HuH-7 (cell line): Measurements from ENCODE around the gene RIPOR3.

ENCODE experiments used
- DNase-seq: peaks from one replicate; pipeline ENCODE4 v3.0.0; 2011; ENCODE audit warnings: low spot score

Gene RIPOR3

DNA sequence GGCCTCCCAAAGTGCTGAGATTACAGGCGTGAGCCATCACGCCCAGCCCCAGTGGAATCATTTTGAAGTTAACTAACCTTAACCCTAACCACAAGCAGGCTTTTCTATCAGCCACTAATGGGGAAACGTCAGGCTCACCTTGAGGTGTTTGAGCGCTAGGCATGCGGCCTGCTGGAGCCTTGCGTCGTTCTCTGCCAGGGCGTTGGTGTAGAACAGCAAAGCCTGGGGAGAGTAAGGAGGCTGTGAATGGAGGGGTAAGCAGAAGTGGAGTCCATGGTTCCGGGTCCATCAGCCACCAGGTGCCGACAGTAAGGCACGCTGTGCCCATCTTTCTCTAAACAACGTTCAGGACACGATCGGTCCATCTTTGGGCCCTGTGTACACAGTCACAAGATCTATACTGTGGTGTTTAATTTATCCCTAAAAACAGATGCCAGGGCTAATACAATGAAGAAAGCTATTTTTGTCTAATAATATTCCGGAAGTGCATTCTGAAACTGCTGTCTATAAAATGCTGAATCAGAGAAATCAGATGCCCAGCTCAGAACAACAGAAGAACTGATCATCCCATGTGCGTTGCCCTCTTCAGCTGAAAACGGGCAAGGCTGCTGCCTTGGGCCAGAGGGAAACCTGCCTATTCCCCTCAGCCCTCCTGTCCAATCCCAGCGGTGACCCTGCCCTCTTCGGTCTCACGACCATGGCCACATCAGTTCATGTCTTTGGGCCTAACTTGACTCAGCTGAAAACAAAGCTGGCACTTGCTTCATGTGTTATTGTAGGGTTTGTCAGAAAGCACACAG is 101.6 kb downstream of the RIPOR3 start:
- no peak for DNase-seq

DNA sequence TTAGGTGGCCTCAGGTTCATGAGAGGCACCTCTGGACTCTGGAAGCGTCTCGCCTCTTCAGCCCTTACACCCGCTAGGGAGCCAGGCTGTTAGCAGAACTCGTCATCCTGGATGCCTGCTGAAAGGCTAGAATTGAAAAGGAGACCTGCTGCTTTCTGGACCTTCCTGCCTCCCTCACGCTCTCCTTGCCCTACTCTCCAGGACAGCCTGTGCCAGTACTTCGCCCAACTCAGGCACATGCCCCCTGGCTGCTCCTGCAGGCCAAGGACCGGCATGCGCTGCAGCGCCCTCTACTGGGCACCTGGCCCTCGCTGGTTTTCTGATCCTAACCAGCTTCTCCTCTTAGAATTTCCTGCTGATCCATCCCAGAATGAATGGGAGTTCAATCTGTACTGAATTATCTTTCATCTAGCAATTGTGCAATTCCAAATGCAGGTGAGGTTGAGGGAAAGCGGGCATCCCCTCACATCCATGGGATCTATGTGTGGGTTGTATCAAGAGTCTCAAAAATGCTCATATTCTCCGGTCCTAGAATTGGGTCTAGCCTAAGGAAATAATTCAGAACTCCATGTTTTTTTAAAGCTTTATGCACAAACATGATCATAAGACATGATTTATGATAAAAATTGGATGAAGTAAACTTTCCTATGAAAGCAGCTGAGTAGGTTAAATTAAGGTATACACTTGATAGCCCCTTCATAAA is 103.2 kb downstream of the RIPOR3 start:
- peak; percentile 98 for DNase-seq

GRCh38 chr20:50587291-50587961 is 103.9 kb downstream of the RIPOR3 start:
- DNase-seq, result no peak

DNA sequence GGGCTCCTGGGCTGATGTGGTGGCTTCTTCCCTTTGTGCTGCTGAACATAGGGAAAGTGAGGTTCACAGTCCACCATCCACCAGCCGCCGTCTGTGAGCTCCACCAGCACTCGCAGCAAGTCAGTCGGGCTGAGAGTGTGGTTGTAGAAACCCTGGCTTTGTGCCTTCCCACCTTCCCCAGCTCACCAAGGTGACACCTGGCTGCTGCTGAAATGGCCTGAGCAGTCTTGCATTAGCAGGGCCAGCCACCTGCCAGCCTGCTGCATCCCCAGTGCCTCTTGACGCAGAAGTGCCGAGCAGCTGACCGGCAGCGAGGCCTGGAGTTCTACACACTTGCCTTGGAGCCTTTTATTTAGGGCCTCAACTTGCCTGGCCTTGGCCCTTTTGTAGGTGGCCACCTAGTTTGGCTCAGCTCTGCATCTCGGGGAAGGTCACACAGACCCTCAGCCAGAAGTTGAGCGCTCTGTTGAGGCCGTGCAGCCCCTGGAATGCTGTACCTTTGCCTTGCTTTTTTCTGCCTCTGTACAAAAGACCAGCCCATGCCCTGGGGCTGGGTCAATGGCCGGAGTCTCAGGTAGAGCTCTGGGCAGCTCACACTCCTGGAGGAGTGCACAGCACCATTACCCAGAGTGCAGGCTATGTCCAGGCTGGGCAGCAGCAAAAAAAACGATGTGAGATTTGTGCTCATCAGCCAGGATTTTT is 104.7 kb downstream of the RIPOR3 start:
- DNase-seq, result no peak

DNA sequence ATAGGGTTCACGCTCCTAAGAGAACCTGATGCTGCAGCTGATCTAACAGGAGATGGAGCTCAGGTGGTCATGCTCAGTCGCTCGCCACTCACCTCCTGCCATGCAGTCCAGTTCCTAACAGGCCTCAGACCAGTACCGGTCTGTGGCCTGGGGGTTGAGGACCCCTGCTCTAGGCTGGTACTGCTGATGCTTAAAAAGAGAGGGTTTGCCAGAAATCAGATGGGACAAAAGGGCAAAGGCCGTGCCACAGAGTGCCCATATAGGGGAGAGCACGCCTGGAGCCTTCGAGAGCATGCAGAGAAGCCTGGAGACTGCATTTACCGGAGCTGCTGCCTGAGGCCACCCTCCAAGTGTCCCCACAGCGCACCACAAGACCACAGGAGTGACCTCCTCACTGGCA is 105.7 kb downstream of the RIPOR3 start:
- DNase-seq, result no peak

DNA sequence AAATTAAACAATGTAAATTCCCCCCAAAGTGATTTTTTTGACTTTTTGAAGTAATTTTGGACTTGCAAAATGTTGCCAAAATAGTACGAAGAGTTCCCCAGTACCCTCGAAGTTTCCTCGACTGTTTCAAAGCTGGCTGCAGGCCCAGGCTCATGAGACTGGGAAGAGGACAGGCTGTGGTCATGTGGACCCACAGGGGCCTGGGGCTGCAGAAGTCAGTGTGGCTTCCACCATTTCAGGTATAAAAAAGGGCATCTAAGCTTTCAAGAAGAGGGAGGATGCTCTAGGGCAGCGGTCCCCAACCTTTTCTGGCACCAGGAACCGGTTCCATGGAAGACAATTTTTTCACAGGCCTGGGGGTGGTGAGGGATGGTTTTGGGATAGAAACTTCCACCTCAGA is 106.1 kb downstream of the RIPOR3 start:
- no peak for DNase-seq

- no peak for DNase-seq
These were observed 106.7 kb downstream of the RIPOR3 start for GRCh38 chr20:50584687-50585086.

DNA sequence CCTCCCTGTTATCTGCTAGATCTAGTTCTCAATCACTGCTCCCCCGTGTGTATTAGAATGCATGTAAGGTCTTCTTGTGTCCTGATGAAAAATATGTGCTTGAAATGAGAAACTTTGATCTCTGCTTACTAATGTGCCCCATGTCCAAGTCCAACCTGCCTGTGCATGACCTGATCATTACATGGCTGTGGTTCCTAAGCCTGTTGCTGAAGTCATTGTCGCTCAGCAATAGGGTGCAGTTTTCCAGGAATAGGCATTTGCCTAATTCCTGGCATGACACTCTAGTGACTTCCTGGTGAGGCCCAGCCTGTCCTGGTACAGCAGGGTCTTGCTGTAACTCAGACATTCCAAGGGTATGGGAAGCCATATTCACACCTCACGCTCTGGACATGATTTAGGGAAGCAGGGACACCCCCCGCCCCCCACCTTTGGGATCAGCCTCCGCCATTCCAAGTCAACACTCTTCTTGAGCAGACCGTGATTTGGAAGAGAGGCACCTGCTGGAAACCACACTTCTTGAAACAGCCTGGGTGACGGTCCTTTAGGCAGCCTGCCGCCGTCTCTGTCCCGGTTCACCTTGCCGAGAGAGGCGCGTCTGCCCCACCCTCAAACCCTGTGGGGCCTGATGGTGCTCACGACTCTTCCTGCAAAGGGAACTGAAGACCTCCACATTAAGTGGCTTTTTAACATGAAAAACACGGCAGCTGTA is 107.7 kb downstream of the RIPOR3 start:
- no peak for DNase-seq

DNA sequence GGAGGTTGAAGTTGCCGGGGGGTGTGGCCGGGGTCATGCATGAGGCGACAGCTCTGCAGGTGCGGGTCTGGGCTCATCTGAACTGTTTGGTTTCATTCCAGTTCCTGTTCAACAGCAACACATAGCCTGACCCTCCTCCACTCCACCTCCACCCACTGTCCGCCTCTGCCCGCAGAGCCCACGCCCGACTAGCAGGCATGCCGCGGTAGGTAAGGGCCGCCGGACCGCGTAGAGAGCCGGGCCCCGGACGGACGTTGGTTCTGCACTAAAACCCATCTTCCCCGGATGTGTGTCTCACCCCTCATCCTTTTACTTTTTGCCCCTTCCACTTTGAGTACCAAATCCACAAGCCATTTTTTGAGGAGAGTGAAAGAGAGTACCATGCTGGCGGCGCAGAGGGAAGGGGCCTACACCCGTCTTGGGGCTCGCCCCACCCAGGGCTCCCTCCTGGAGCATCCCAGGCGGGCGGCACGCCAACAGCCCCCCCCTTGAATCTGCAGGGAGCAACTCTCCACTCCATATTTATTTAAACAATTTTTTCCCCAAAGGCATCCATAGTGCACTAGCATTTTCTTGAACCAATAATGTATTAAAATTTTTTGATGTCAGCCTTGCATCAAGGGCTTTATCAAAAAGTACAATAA is 108.6 kb downstream of the RIPOR3 start:
- DNase-seq, result no peak

GRCh38 chr20:50582092-50582491 is 109.2 kb downstream of the RIPOR3 start:
- DNase-seq, result no peak

DNA sequence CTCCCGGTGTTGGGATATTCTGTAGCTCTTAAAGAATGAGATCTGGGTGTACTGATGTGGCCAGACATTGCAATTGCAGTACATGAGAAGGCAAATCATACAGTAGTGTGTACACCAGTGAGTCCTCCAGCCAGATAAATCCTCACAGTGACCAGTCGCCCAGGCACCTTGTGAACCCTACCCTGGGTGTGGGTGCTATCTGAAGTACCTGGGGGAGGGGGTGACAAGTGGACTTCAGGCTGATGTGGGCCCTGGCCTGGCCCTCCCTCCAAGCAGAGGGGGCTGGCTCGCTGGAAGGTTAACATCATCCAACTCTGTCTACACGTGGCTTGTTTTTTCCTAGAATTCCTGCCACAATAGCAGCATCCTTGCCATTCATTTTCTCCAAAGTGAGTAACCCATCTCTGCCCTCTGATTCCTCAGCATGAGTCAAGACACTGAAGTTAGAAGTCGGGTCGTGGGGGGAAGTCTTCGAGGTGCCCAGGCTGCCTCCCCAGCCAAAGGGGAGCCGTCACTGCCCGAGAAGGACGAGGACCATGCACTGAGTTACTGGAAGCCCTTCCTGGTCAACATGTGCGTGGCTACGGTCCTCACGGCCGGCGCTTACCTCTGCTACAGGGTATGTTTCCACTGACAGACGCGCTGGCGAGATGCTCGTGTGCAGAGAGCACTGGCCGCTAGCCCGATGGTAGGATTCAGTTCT is 110.3 kb downstream of the RIPOR3 start:
- DNase-seq, result no peak

- DNase-seq, result peak; percentile 95
These were observed 111.2 kb downstream of the RIPOR3 start for GRCh38 chr20:50580016-50580747.

GRCh38 chr20:50579511-50579910 is 111.8 kb downstream of the RIPOR3 start:
- no peak for DNase-seq

- DNase-seq, result no peak
These were observed 112.6 kb downstream of the RIPOR3 start for GRCh38 chr20:50578778-50579165.

- no peak for DNase-seq
These were observed 113.1 kb downstream of the RIPOR3 start for GRCh38 chr20:50578061-50578777.

DNA sequence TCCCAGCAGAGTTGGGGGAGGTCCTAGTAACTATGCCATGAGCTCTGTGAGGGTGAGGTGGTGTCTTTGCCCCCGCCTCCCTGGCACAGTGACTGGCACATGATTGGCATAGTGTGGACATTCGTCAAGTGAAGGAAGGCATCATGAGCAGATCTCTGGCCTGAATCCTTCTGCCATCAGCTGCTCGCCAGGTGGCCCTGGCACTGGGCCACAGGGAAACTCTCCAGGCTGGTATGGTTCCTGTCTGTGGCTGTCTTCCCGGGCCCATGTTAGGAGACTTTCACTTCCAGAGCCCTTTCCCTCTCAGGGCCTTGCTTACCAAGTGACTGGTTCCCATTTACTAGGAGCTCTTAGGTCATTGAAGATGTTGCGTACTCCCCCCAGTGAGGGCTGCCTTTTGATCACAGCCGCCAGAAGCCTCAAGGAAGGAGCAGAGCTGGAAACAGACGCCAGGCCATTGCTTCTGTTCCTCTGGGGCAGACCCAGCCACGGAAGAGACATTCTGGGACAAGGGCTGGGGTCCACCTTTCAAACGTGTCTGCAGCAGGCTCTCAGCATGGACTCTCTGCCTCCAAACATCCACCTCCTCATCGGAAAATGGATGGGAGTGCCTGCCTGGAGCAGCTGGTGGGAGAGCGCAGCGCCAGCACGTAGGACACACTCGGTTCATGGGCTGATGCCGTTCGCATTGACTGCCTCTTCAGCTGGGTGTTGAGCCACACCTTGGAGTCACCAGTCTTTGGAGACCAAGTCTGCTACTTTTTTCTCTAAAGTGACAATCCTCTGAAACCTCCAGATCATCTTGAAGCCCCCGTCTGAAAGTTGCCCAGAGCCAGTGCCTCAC is 113.9 kb downstream of the RIPOR3 start:
- no peak for DNase-seq

DNA sequence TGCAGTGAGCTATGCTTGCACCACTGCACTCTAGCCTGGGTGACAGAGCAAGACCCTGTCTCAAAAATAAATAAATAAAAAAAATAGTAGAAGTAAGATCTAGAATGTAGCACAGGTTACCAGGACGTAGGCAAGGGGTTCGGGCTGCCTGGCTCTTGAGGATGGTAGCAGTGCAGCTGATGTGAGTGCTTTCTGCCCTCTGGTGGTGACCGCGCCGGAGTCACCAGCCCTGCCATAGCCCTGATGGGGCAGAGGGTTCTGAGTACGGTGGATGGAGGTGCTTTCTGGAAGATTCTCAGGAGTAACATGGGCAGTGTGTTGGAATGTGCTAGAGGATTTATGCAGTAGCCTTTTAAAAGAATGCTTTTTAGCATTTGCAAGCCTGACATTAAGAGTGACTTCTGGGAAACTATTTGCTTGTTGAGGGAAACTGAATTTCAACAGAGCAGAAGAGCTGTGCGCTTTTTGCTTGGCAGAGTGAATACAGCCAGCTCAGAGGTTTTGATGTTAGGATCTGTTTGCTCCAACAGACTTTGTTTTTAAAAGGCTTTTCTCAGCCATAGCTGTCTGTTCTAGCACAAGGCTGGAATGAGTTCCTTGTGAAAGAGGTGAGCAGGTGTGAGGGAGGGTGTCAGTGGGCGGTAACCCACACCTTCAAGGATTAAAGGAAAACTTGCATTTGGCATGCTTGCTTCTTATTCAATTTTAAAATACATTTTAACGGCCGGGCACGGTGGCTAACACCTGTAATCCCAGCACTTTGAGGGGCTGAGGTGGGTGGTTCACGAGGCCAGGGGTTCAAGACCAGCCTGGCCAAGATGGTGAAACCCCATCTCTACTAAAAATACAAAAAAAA is 115.2 kb downstream of the RIPOR3 start:
- peak; percentile 92 for DNase-seq
